CD4-positive, alpha-beta memory T cell (primary cell): ENCODE measurements around the gene CAP2. TPM values are rescaled to one million over a fixed set of nuclear protein-coding genes. Genes with fewer than 3 reads are reported as not detected.
"Not testable (repeated sequence)": the region's sequence is repeated elsewhere in the genome, so short reads cannot be mapped to it uniquely, and the experiment has no call there.

ENCODE experiments used
- CTCF ChIA-PET: fragments of 350-600 bp; sonication (Branson Sonifier 250); formaldehyde crosslinking; loops from one replicate; lab custom pipeline; 2021; ENCODE audit warnings: inconsistent platforms; ENCODE audit not compliant: partially characterized antibody; lab: Charles Lee
- POLR2A ChIA-PET: fragments of 350-600 bp; sonication (Branson Sonifier 250); formaldehyde crosslinking; loops from one replicate; lab custom pipeline; 2021; ENCODE audit not compliant: partially characterized antibody; lab: Charles Lee
- DNase-seq, 5 donors: peaks; one replicate each; pipeline versions ENCODE4 v3.0.0 to v3.0.0-alpha.2; 2020 to 2022; ENCODE audit warnings: mixed read lengths in 1 of 5
- H3K27ac ChIP-seq: one replicate; pipeline ENCODE4 v1.7.0; 2013; ENCODE audit warnings: low read depth, low read length
- H3K27me3 ChIP-seq: 2 replicates; pipeline ENCODE4 v1.7.0; 2013; ENCODE audit warnings: mild to moderate bottlenecking, low read length, moderate library complexity; ENCODE audit not compliant: insufficient read depth
- H3K36me3 ChIP-seq: 2 replicates; pipeline ENCODE4 v1.7.0; 2013; ENCODE audit warnings: mild to moderate bottlenecking, low read length, moderate library complexity; ENCODE audit not compliant: insufficient read depth
- H3K4me1 ChIP-seq: 2 replicates; pipeline ENCODE4 v1.7.0; 2013; ENCODE audit warnings: mild to moderate bottlenecking, low read length, moderate library complexity; ENCODE audit not compliant: insufficient read depth
- H3K4me3 ChIP-seq, 2 donors: one replicate each; pipeline ENCODE4 v1.7.0; 2013; ENCODE audit warnings: low read length in 2 of 2, mild to moderate bottlenecking in 1 of 2
- H3K9me3 ChIP-seq, 2 donors: one replicate each; pipeline ENCODE4 v1.7.0; 2013; ENCODE audit warnings: low read length in 2 of 2, control low read depth in 1 of 2; ENCODE audit not compliant: control insufficient read depth in 1 of 2
- H3K27ac Mint-ChIP-seq, 7 donors: one replicate each; pipeline ENCODE4 v1.8.0; 2020 to 2021; ENCODE audit warnings: mixed read lengths in 7 of 7, mild to moderate bottlenecking in 6 of 7, inconsistent platforms in 3 of 7, moderate library complexity in 3 of 7
- H3K27me3 Mint-ChIP-seq, 2 donors: one replicate each; pipeline ENCODE4 v1.8.0; 2020 to 2021; ENCODE audit warnings: mixed read lengths in 2 of 2
- H3K36me3 Mint-ChIP-seq, 2 donors: one replicate each; pipeline ENCODE4 v1.8.0; 2020 to 2021; ENCODE audit warnings: mixed read lengths in 2 of 2, inconsistent platforms in 1 of 2, mild to moderate bottlenecking in 1 of 2
- H3K4me1 Mint-ChIP-seq, 4 donors: one replicate each; pipeline ENCODE4 v1.8.0; 2020 to 2021; ENCODE audit warnings: mixed read lengths in 4 of 4, mild to moderate bottlenecking in 1 of 4
- H3K4me3 Mint-ChIP-seq, 8 donors: one replicate each; pipeline ENCODE4 v1.8.0; 2020 to 2021; ENCODE audit warnings: mixed read lengths in 8 of 8, mild to moderate bottlenecking in 7 of 8, moderate library complexity in 6 of 8, inconsistent platforms in 3 of 8
- H3K9me3 Mint-ChIP-seq, 8 donors: one replicate each; pipeline ENCODE4 v1.8.0; 2020 to 2021; ENCODE audit warnings: mixed read lengths in 8 of 8, mild to moderate bottlenecking in 5 of 8, inconsistent platforms in 3 of 8, moderate library complexity in 1 of 8
- intact Hi-C: fragments of 100-400 bp; cut with micrococcal nuclease; formaldehyde crosslinking; loops from one replicate; pipeline ENCODE4 v1.15.1; 2023
- polyA plus RNA-seq, 2 donors: library from polyadenylated mRNA; unstranded; fragments of 300-500 nt; fragmentation: Illumina TruSeq; gene quantifications; one replicate each; pipeline ENCODE4 v1.2.3, GENCODE V29; 2021
- total RNA-seq, 2 experiments: library from RNA; stranded (reverse); gene quantifications; one replicate each; pipeline ENCODE4 v1.2.3, GENCODE V29; 2021

Gene CAP2
- total and polyA plus RNA-seq, 4 experiments from 2014 or later, result not detected

GRCh38 chr6:17562636-17563035, 169.2 kb downstream of the CAP2 start:
- Histone ChIP-seq H3K27ac (no peak overlapping the region), H3K4me1 (no peaks in the 10 kb centered on the region), H3K36me3 (no peaks in the 10 kb centered on the region), H3K27me3 (no peaks in the 10 kb centered on the region), H3K9me3 (no peaks in the 10 kb centered on the region), H3K4me3 (no peak overlapping the region)
- H3K4me3 Mint-ChIP-seq, result no peak overlapping the region
- CTCF ChIA-PET, result interaction anchor here (1.8 kb wide), 1 partner anchor 22 kb away, joined by 6 read pairs; no protein-coding TSS in a partner anchor
- no peak overlapping the region for H3K27ac Mint-ChIP-seq
- H3K36me3 Mint-ChIP-seq, result peaks cover 0 to 4% of the 10 kb centered on the region in 2 donors
- intact Hi-C loops, result no loop called here
- H3K27me3 Mint-ChIP-seq, result peaks cover 4 to 7% of the 10 kb centered on the region in 2 donors
- no peaks in the 10 kb centered on the region for H3K4me1 Mint-ChIP-seq
- POLR2A ChIA-PET, result no interaction called here
- no peak for DNase-seq
- peaks cover 4 to 37% (median 18%) of the 10 kb centered on the region in 8 donors for H3K9me3 Mint-ChIP-seq

GRCh38 chr6:17565399-17565798, 172.0 kb downstream of the CAP2 start:
- ChIA-PET CTCF (no interaction called here), POLR2A (no interaction called here)
- Histone ChIP-seq H3K4me1 (no peaks in the 10 kb centered on the region), H3K9me3 (no peaks in the 10 kb centered on the region), H3K4me3 (no peak overlapping the region), H3K36me3 (no peaks in the 10 kb centered on the region), H3K27me3 (no peaks in the 10 kb centered on the region), H3K27ac (no peak overlapping the region)
- no peak overlapping the region for H3K4me3 Mint-ChIP-seq
- DNase-seq, result no peak
- intact Hi-C loops, result no loop called here
- H3K9me3 Mint-ChIP-seq, result peaks cover 4 to 37% (median 18%) of the 10 kb centered on the region in 8 donors
- H3K4me1 Mint-ChIP-seq, result no peaks in the 10 kb centered on the region
- peaks cover 0 to 12% of the 10 kb centered on the region in 2 donors for H3K27me3 Mint-ChIP-seq
- H3K27ac Mint-ChIP-seq, result no peak overlapping the region
- peaks cover 0 to 4% of the 10 kb centered on the region in 2 donors for H3K36me3 Mint-ChIP-seq

GRCh38 chr6:17574866-17575560, 181.6 kb downstream of the CAP2 start:
- Mint-ChIP-seq H3K4me3 (no peak overlapping the region), H3K27ac (no peak overlapping the region), H3K9me3 (peaks cover 0 to 15% (median 8%) of the 10 kb centered on the region in 8 donors), H3K36me3 (no peaks in the 10 kb centered on the region), H3K4me1 (no peaks in the 10 kb centered on the region), H3K27me3 (peaks cover 13 to 19% of the 10 kb centered on the region in 2 donors)
- intact Hi-C loops, result no loop called here
- CTCF ChIA-PET, result interaction anchor here (1.3 kb wide), 1 partner anchor 229 kb away, joined by 3 read pairs; no protein-coding TSS in a partner anchor
- DNase-seq, result no peak
- H3K4me1 ChIP-seq, result no peaks in the 10 kb centered on the region
- no peak overlapping the region for H3K4me3 ChIP-seq
- H3K9me3 ChIP-seq, result no peaks in the 10 kb centered on the region
- H3K27ac ChIP-seq, result no peak overlapping the region
- POLR2A ChIA-PET, result no interaction called here
- peaks cover 4% of the 10 kb centered on the region for H3K27me3 ChIP-seq
- H3K36me3 ChIP-seq, result no peaks in the 10 kb centered on the region

GRCh38 chr6:17577059-17577458, 183.7 kb downstream of the CAP2 start:
- H3K27me3 ChIP-seq, result peaks cover 4% of the 10 kb centered on the region
- DNase-seq, result no peak
- H3K4me1 Mint-ChIP-seq, result peaks cover 0 to 3% (median 0%) of the 10 kb centered on the region in 4 donors
- H3K27ac Mint-ChIP-seq, result no peak overlapping the region
- intact Hi-C loops, result no loop called here
- H3K4me3 Mint-ChIP-seq, result no peak overlapping the region
- H3K4me1 ChIP-seq, result no peaks in the 10 kb centered on the region
- no peak overlapping the region for H3K27ac ChIP-seq
- H3K9me3 ChIP-seq, result no peaks in the 10 kb centered on the region
- POLR2A ChIA-PET, result no interaction called here
- no peaks in the 10 kb centered on the region for H3K36me3 Mint-ChIP-seq
- H3K36me3 ChIP-seq, result no peaks in the 10 kb centered on the region
- peaks cover 0 to 15% (median 7%) of the 10 kb centered on the region in 8 donors for H3K9me3 Mint-ChIP-seq
- H3K4me3 ChIP-seq, result no peak overlapping the region
- CTCF ChIA-PET, result interaction anchor here (5.4 kb wide), 1 partner anchor 227 kb away, joined by 27 read pairs; no protein-coding TSS in a partner anchor
- peaks cover 13 to 22% of the 10 kb centered on the region in 2 donors for H3K27me3 Mint-ChIP-seq

- Mint-ChIP-seq H3K4me3 (peak overlapping the region; percentile 35 to 84 (median 72)), H3K36me3 (no peaks in the 10 kb centered on the region), H3K27me3 (peaks cover 7 to 14% of the 10 kb centered on the region in 2 donors), H3K27ac (peak overlapping the region in 2 of 7 donors; percentile 19 to 36), H3K4me1 (peaks cover 0 to 3% (median 1%) of the 10 kb centered on the region in 4 donors), H3K9me3 (peaks cover 0 to 13% (median 6%) of the 10 kb centered on the region in 8 donors)
- H3K4me1 ChIP-seq, result no peaks in the 10 kb centered on the region
- ChIA-PET POLR2A (interaction anchor here (1.3 kb wide), 1 partner anchor 20 kb away, joined by 5 read pairs; the partner anchor contains the start of gene FAM8A1), CTCF (interaction anchor here (1.1 to 5.4 kb wide), 8 partner anchors 8 to 237 kb away, joined by 3 to 27 read pairs (median 4); no protein-coding TSS in a partner anchor)
- H3K27me3 ChIP-seq, result no peaks in the 10 kb centered on the region
- intact Hi-C loops, result loop anchor here (5.0 kb wide), 1 partner anchor 127 kb away; the partner anchor contains the start of gene NUP153
- peak overlapping the region in 1 of 2 donors; percentile 22 for H3K4me3 ChIP-seq
- peak in 2 of 5 donors; percentile 18 for DNase-seq
- no peaks in the 10 kb centered on the region for H3K36me3 ChIP-seq
- H3K27ac ChIP-seq, result no peak overlapping the region
- no peaks in the 10 kb centered on the region for H3K9me3 ChIP-seq
These were observed 187.2 kb downstream of the CAP2 start for GRCh38 chr6:17580518-17581048.

- not testable (repeated sequence) for H3K4me1 Mint-ChIP-seq, H3K4me3 ChIP-seq
These were observed 187.9 kb downstream of the CAP2 start for GRCh38 chr6:17581282-17581681.

More at GRCh38 chr6:17581282-17581681, 187.9 kb downstream of the CAP2 start:
- H3K27me3 ChIP-seq, H3K9me3 ChIP-seq, H3K36me3 Mint-ChIP-seq, H3K4me1 ChIP-seq, H3K36me3 ChIP-seq, DNase-seq, H3K27ac ChIP-seq: not testable (repeated sequence)
- peaks cover 7 to 14% of the 10 kb centered on the region in 2 donors for H3K27me3 Mint-ChIP-seq
- peak overlapping the region in 7 of 8 donors; percentile 36 to 76 (median 58) for H3K4me3 Mint-ChIP-seq
- peak overlapping the region in 2 of 7 donors; percentile 36 to 46 for H3K27ac Mint-ChIP-seq
- POLR2A ChIA-PET, result interaction anchor here (1.3 kb wide), 1 partner anchor 19 kb away, joined by 5 read pairs; the partner anchor contains the start of gene FAM8A1
- intact Hi-C loops, result loop anchor here (5.0 kb wide), 1 partner anchor 126 kb away; the partner anchor contains the start of gene NUP153
- peaks cover 0 to 13% (median 6%) of the 10 kb centered on the region in 8 donors for H3K9me3 Mint-ChIP-seq
- CTCF ChIA-PET, result interaction anchor here (0.7 to 5.4 kb wide), 9 partner anchors 8 to 236 kb away, joined by 3 to 27 read pairs (median 3); no protein-coding TSS in a partner anchor
